Left kidney (tissue), 2 donors: Measurements from ENCODE around the gene FN1. TPM values are rescaled to one million over a fixed set of nuclear protein-coding genes. Genes with fewer than 3 reads are reported as not detected.
"Not testable (repeated sequence)": the region's sequence is repeated elsewhere in the genome, so short reads cannot be mapped to it uniquely, and the experiment has no call there.

Experiments
- DNase-seq: peaks from one replicate; pipeline ENCODE4 v3.0.0-alpha.2; 2013
- polyA plus RNA-seq: library from polyadenylated mRNA; unstranded; fragments of 120-200 nt; gene quantifications from one replicate; pipeline ENCODE4 v1.2.1, GENCODE V29; 2013; ENCODE audit not compliant: insufficient read length

The FN1 gene
- polyA plus RNA-seq, 1 donor, result 550 TPM

- no peak for DNase-seq
Observed at GRCh38 chr2:215423928-215424540, 11.8 kb downstream of the FN1 start.

GRCh38 chr2:215423234-215423633, 12.6 kb downstream of the FN1 start:
- no peak for DNase-seq

GRCh38 chr2:215422676-215423075, 13.2 kb downstream of the FN1 start:
- DNase-seq, result no peak

GRCh38 chr2:215421859-215422461, 13.9 kb downstream of the FN1 start:
- DNase-seq, result no peak

GRCh38 chr2:215420471-215420935, 15.4 kb downstream of the FN1 start:
- no peak for DNase-seq

- no peak for DNase-seq
Observed at GRCh38 chr2:215419769-215420470, 15.9 kb downstream of the FN1 start.

- DNase-seq, result no peak
Observed at GRCh38 chr2:215419113-215419512, 16.8 kb downstream of the FN1 start.

- DNase-seq, result no peak
Observed at GRCh38 chr2:215418064-215418963, 17.6 kb downstream of the FN1 start.

GRCh38 chr2:215417400-215417951, 18.4 kb downstream of the FN1 start:
- DNase-seq, result no peak

GRCh38 chr2:215416656-215417055, 19.2 kb downstream of the FN1 start:
- DNase-seq, result no peak

- DNase-seq, result no peak
Observed at GRCh38 chr2:215415820-215416577, 19.9 kb downstream of the FN1 start.

- DNase-seq, result no peak
Observed at GRCh38 chr2:215415218-215415617, 20.6 kb downstream of the FN1 start.

GRCh38 chr2:215414674-215415073, 21.2 kb downstream of the FN1 start:
- DNase-seq, result no peak

GRCh38 chr2:215413974-215414373, 21.9 kb downstream of the FN1 start:
- DNase-seq, result no peak

- DNase-seq, result no peak
Observed at GRCh38 chr2:215413484-215413777, 22.4 kb downstream of the FN1 start.

GRCh38 chr2:215411941-215412743, 23.7 kb downstream of the FN1 start:
- no peak for DNase-seq

GRCh38 chr2:215410932-215411285, 25.0 kb downstream of the FN1 start:
- DNase-seq, result no peak

- DNase-seq, result not testable (repeated sequence)
Observed at GRCh38 chr2:215410181-215410931, 25.5 kb downstream of the FN1 start.

GRCh38 chr2:215409331-215410127, 26.3 kb downstream of the FN1 start:
- DNase-seq, result no peak
